OCI-LY3 (cell line): ENCODE results near the gene XYLT2.

Experiments
- EZH2phosphoT487 ChIP-seq: fragments of 200-600 bp; shearing (Covaris generic); IDR thresholded peaks from 2 replicates; pipeline ENCODE4 v1.6.1; 2018; ENCODE audit warnings: antibody characterized with exemption, mixed run types, low read depth
- TF ChIP-seq, protein P1 (sequence below): fragments of 200-600, 300-600 bp; sonication (generic); IDR thresholded peaks from 2 replicates; pipeline ENCODE4 v1.5.1; 2014; ENCODE audit warnings: antibody characterized with exemption, low read length, low read depth

- TF ChIP-seq, protein P1, sequence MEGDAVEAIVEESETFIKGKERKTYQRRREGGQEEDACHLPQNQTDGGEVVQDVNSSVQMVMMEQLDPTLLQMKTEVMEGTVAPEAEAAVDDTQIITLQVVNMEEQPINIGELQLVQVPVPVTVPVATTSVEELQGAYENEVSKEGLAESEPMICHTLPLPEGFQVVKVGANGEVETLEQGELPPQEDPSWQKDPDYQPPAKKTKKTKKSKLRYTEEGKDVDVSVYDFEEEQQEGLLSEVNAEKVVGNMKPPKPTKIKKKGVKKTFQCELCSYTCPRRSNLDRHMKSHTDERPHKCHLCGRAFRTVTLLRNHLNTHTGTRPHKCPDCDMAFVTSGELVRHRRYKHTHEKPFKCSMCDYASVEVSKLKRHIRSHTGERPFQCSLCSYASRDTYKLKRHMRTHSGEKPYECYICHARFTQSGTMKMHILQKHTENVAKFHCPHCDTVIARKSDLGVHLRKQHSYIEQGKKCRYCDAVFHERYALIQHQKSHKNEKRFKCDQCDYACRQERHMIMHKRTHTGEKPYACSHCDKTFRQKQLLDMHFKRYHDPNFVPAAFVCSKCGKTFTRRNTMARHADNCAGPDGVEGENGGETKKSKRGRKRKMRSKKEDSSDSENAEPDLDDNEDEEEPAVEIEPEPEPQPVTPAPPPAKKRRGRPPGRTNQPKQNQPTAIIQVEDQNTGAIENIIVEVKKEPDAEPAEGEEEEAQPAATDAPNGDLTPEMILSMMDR, result no peak
- TF ChIP-seq EZH2phosphoT487, result no peak
Measured at GRCh38 chr17:50364061-50364458, 18.1 kb downstream of the XYLT2 start.
